ENCODE results near the gene REPIN1.

Gene REPIN1

GRCh38 chr7:150361807-150362621, 6.6 kb upstream of the REPIN1 start:
- TF ChIP-seq, protein P1, sequence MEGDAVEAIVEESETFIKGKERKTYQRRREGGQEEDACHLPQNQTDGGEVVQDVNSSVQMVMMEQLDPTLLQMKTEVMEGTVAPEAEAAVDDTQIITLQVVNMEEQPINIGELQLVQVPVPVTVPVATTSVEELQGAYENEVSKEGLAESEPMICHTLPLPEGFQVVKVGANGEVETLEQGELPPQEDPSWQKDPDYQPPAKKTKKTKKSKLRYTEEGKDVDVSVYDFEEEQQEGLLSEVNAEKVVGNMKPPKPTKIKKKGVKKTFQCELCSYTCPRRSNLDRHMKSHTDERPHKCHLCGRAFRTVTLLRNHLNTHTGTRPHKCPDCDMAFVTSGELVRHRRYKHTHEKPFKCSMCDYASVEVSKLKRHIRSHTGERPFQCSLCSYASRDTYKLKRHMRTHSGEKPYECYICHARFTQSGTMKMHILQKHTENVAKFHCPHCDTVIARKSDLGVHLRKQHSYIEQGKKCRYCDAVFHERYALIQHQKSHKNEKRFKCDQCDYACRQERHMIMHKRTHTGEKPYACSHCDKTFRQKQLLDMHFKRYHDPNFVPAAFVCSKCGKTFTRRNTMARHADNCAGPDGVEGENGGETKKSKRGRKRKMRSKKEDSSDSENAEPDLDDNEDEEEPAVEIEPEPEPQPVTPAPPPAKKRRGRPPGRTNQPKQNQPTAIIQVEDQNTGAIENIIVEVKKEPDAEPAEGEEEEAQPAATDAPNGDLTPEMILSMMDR (conservative IDR thresholded peaks at IDR 0.05), result no peak
- no peak overlapping the region for H3K27ac ChIP-seq

DNA sequence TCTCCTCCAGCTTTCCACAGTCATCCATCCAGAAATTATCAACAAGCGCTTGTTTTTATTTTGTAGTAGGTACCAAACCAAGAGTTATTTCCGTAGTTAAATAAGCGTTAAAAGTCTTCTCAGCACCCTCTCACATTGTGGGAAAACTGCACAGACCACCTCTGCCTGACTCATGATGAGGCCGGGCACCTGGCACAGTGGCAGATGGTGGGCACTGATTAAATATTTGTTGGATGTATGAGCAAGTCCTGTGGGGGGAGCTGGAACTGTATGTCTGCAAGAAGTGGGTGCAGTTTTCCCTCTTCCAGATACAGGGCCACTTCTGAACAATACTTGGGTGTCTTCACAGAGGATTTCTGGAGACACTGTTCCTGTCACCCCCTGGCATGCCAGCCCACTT, 5.3 kb upstream of the REPIN1 start:
- no peak overlapping the region for H3K27ac ChIP-seq
- TF ChIP-seq, protein P1 (conservative IDR thresholded peaks at IDR 0.05), result no peak

GRCh38 chr7:150363872-150364271, 4.8 kb upstream of the REPIN1 start:
- TF ChIP-seq, protein P1 (conservative IDR thresholded peaks at IDR 0.05), result no peak
- H3K27ac ChIP-seq, result no peak overlapping the region

- TF ChIP-seq, protein P1 (conservative IDR thresholded peaks at IDR 0.05), result no peak
- no peak overlapping the region for H3K27ac ChIP-seq
Observed at GRCh38 chr7:150365194-150365593, 3.4 kb upstream of the REPIN1 start.

GRCh38 chr7:150365673-150366398, 2.8 kb upstream of the REPIN1 start:
- no peak overlapping the region for H3K27ac ChIP-seq

GRCh38 chr7:150367677-150368095, 936 bp upstream of the REPIN1 start:
- peak overlapping the region; percentile 100 for H3K27ac ChIP-seq
- TF ChIP-seq, protein P1 (conservative IDR thresholded peaks at IDR 0.05), result no peak

More at GRCh38 chr7:150365673-150366398, 2.8 kb upstream of the REPIN1 start:
- TF ChIP-seq, protein P1 (conservative IDR thresholded peaks at IDR 0.05), result no peak

Measured in VCaP (cell line).